Esophagus squamous epithelium (tissue), 5 donors: Measurements from ENCODE around the gene CCND1. TPM values are rescaled to one million over a fixed set of nuclear protein-coding genes. Genes with fewer than 3 reads are reported as not detected.
A peak's percentile ranks its signal among the peaks of the same experiment; 100 is the strongest.

ENCODE experiments used
- DNase-seq: peaks from one replicate; lab custom pipeline; 2025; lab: John Stamatoyannopoulos, UW
- H3K27ac ChIP-seq, 4 donors: fragments of 200-600 bp; sonication (generic); one replicate each; pipeline ENCODE4 v1.5.1; 2016 to 2019; ENCODE audit warnings: mild to moderate bottlenecking in 1 of 4
- H3K27me3 ChIP-seq, 4 donors: fragments of 200-600 bp; sonication (generic); 1 replicate in 3 of 4; 2 replicates in 1 of 4; pipeline versions ENCODE4 v1.5.1 to v1.6.0; 2017 to 2021; ENCODE audit warnings: antibody characterized with exemption in 1 of 4
- H3K36me3 ChIP-seq, 3 donors: fragments of 200-600 bp; sonication (generic); one replicate each; pipeline ENCODE4 v1.5.1; 2016 to 2019
- H3K4me1 ChIP-seq, 3 donors: fragments of 200-600 bp; sonication (generic); one replicate each; pipeline ENCODE4 v1.5.1; 2017 to 2019
- H3K4me3 ChIP-seq, 4 donors: fragments of 200-600 bp; sonication (generic); 1 replicate in 3 of 4; 2 replicates in 1 of 4; pipeline ENCODE4 v1.5.1; 2016 to 2019; ENCODE audit warnings: mild to moderate bottlenecking in 2 of 4, moderate library complexity in 1 of 4
- H3K9me3 ChIP-seq, 3 donors: fragments of 200-600 bp; sonication (generic); one replicate each; pipeline ENCODE4 v1.5.1; 2016 to 2019
- CTCF ChIP-seq, 6 experiments: fragments of 450-650 bp in 4 of 6; fragments of 200-600 bp in 2 of 6; sonication (generic) in 2 of 6; IDR thresholded peaks; one replicate each; pipeline ENCODE4 v1.5.1; 2016 to 2019; ENCODE audit warnings: antibody characterized with exemption in 6 of 6, mild to moderate bottlenecking in 4 of 6, moderate library complexity in 4 of 6
- POLR2A ChIP-seq, 4 donors: fragments of 450-650 bp; IDR thresholded peaks; one replicate each; pipeline ENCODE4 v1.6.1; 2017; ENCODE audit warnings: antibody characterized with exemption in 4 of 4, mild to moderate bottlenecking in 4 of 4, moderate library complexity in 3 of 4
- WGBS, 2 donors: methylation state at CpG; one replicate each; pipeline ENCODE4 v1.1.5; 2018; 5-methylcytosine and 5-hydroxymethylcytosine counted together
- intact Hi-C: fragments of 100-400 bp; cut with DNase I; formaldehyde crosslinking; loops from one replicate; pipeline ENCODE4 v1.15.0; 2022
- total RNA-seq, 4 donors: library from RNA; depleted of rRNA; stranded (reverse); fragments of >200 nt; gene quantifications; one replicate each; pipeline ENCODE4 v1.1.0, GENCODE V29; 2016
- donor health status: DM: yes; HTN: yes; CAD: no.

Gene CCND1
- total RNA-seq, 4 donors from 2014 or later: 64.1 to 216 (median 145) TPM

DNA sequence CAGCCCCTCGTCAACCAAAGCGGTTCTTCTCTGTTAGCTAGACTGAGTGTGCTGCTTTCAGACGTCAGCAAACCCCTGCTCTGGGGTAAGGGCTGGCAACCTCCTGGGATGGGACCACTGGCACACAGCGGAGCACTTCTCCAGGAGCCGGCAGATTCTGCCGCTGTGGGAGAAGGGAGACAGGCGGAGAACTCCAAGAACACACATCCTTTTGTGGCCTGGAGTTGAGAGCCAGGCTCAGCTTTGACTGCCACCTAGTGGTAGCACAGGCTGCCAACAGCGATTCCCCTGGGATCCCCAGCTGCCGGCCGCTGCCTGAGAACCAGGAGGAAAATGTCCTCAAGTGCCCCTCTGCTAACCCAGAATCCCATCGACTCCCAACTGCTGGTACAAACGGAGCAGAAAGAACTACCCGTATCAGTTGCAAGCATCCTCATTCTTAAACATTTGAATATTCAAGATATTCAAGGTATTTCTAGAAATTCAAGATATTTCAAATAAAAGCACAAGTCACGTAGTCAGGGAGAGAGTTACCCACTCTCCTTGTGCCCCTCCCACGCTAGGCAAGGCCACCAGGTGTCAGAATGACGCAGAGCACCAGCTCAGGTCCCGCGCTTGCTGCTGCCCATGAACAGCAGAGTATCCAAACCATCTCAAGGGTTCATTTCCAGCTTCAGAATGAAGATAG is 29.3 kb downstream of the CCND1 start:
- H3K9me3 ChIP-seq: no peaks in the 10 kb centered on the region
- H3K4me1 ChIP-seq: peaks cover 35 to 72% (median 50%) of the 10 kb centered on the region in 3 donors
- no peak for DNase-seq
- TF ChIP-seq POLR2A (IDR thresholded peaks at IDR 0.05) (no peak), CTCF (IDR thresholded peaks at IDR 0.05) (peak; percentile 84 to 95 (median 92))
- peak overlapping the region in 3 of 4 donors; percentile 23 to 53 (median 40) for H3K27ac ChIP-seq
- no peak overlapping the region for H3K4me3 ChIP-seq
- H3K27me3 ChIP-seq: no peaks in the 10 kb centered on the region
- peaks cover 0 to 69% (median 0%) of the 10 kb centered on the region in 3 donors for H3K36me3 ChIP-seq
- intact Hi-C loops: no loop called here
- WGBS, 2 donors: 34% methylated on average over 14 to 18 of the region's 18 CpGs

DNA sequence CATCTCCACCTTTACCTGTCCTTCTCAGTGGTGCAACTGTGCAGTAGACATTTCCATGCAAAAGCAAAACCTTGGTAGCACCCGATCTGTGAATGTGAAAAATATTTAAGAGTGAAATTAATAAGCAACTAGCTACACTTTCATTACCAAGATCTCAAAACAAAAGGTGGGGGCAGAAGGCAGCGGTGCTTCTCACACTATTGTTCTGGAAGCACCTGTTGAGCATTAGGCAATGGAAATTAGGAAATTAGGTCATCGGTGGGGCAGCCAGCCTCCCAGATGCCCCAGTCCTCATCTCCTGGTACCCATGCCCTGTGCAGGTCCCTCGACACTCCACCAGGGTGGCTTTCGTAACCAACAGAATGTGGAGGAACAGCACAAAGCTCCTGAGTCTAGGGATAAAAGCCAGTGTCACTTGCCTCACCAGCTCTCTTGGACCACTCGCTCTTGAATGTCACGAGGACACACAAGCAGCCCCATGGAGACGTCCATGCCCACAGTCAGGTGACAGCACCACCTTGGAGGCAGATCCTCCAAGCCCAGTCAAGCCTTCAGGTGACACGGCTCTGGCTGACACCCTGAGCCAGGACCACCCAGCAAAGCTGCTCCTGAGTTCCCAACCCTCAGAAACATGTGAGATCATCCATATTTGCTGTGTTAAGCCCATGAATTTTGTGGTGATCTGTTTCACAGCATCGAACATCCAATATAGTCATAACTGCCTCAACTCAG is 30.9 kb downstream of the CCND1 start:
- no peak overlapping the region for H3K27ac ChIP-seq
- 78 to 82% methylated on average over 7 to 10 of the region's 10 CpGs for WGBS, 2 donors
- no peak overlapping the region for H3K4me3 ChIP-seq
- H3K9me3 ChIP-seq: no peaks in the 10 kb centered on the region
- no peaks in the 10 kb centered on the region for H3K27me3 ChIP-seq
- no peak for TF ChIP-seq POLR2A (IDR thresholded peaks at IDR 0.05)
- peak in 1 of 6 experiments; percentile 8 for TF ChIP-seq CTCF (IDR thresholded peaks at IDR 0.05)
- no peak for DNase-seq
- H3K36me3 ChIP-seq: peaks cover 0 to 53% (median 0%) of the 10 kb centered on the region in 3 donors
- peaks cover 27 to 68% (median 50%) of the 10 kb centered on the region in 3 donors for H3K4me1 ChIP-seq
- intact Hi-C loops: no loop called here

DNA sequence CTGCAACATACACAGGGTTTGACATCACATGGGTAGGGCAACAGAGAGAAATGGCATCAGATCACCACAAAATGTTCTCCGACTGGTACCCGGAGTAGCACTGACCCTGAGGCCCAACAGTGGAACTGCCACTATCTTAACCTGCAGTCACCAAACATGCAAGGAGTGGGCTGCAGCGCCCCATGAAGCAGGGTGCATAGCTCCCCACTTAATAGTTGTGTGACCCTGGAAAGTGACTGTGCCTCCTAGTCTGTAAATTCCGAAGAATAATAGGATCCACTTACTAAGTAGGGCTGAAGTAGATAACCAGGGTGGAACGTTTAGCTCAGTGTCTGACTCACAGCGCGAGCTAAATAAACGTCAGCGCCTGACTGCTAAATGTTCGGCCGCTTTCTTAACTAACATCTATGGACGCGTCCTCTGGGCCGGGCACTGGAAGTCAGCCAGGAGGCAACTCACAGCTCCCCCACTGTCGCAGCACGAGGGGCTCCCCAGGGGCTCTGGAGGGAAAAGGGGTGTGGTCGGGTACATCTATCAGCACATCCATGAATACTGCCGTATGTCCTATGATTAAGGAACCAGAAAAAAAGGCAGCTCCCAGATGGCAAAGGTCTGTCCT is 33.4 kb downstream of the CCND1 start:
- Histone ChIP-seq H3K27me3 (no peaks in the 10 kb centered on the region), H3K4me1 (peaks cover 16 to 43% (median 33%) of the 10 kb centered on the region in 3 donors), H3K4me3 (peak overlapping the region; percentile 66 to 98 (median 74)), H3K27ac (peak overlapping the region; percentile 86 to 95 (median 90)), H3K36me3 (peaks cover 0 to 36% (median 0%) of the 10 kb centered on the region in 3 donors), H3K9me3 (no peaks in the 10 kb centered on the region)
- DNase-seq: no peak
- TF ChIP-seq POLR2A (IDR thresholded peaks at IDR 0.05) (no peak), CTCF (IDR thresholded peaks at IDR 0.05) (no peak)
- intact Hi-C loops: no loop called here
- 14 to 18% methylated on average over 12 to 17 of the region's 18 CpGs for WGBS, 2 donors

DNA sequence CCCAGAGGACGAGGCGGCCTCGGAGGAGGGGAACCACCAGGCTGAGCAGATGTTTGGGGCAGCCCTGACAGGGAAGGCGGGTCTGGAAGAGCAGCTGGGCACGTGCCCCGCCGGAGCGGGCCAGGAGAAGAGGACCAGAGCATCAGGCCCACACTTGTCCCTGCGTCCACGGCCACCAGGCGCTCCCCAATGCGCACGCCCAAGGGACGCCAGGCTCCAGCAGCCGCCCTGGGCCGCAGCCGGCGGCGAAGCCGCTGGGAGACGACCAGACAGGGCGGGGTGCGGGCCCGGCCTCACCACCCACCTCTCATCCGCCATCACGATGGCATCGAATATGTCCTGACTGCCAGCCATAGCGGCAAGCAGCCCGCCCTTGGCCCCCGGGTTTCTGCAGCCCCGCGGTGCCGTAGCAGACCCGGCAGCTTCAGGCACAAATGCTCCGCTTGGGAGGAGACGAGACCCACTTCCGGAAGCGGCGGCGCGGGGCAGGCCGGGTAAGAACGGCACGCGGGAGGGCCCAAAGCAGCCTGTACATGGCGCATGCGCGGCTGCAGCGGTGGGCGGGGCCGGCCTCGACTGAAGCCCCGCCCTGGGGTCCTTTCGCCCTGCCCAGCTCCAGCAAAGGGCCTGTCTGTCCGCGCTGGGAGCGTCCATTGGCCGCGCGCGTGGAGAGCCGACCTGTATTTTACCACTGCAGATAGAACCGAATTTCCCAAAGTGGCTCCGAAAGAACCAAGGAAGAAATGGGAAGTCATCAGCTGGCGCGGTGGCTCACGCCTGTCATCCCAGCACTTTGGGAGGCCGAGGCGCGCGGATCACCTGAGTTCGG is 34.1 kb downstream of the CCND1 start, which contains the start of gene LTO1:
Gene LTO1 (minus strand): TSS at position 468 of the 829 bp plus-strand sequence. CDS start 114 bp downstream, at position 354.
- Histone ChIP-seq H3K36me3 (peaks cover 0 to 31% (median 0%) of the 10 kb centered on the region in 3 donors), H3K9me3 (no peaks in the 10 kb centered on the region), H3K4me1 (peaks cover 13 to 36% (median 26%) of the 10 kb centered on the region in 3 donors), H3K27me3 (no peaks in the 10 kb centered on the region), H3K4me3 (peak within 1 kb of the TSS; percentile 66 to 98 (median 74)), H3K27ac (peak within 1 kb of the TSS; percentile 86 to 95 (median 90))
- 0 to 12% methylated on average over 5 to 17 of the region's 72 CpGs for WGBS, 2 donors
- peak; percentile 81 for DNase-seq
- intact Hi-C loops: no loop called here
- peak in 3 of 4 donors; percentile 55 to 73 (median 62) for TF ChIP-seq POLR2A (IDR thresholded peaks at IDR 0.05)
- peak in 3 of 6 experiments; percentile 11 to 58 (median 28) for TF ChIP-seq CTCF (IDR thresholded peaks at IDR 0.05)
